HG02981 (cell line): ENCODE data around the gene GNAO1.

ENCODE experiments used
- ATAC-seq: cut with Tn5 transposase; IDR thresholded peaks from one replicate; pipeline ENCODE4 v1.9.1; 2021; ENCODE audit warnings: mild to moderate bottlenecking, moderate library complexity; ENCODE audit not compliant: unreplicated experiment

Gene GNAO1

DNA sequence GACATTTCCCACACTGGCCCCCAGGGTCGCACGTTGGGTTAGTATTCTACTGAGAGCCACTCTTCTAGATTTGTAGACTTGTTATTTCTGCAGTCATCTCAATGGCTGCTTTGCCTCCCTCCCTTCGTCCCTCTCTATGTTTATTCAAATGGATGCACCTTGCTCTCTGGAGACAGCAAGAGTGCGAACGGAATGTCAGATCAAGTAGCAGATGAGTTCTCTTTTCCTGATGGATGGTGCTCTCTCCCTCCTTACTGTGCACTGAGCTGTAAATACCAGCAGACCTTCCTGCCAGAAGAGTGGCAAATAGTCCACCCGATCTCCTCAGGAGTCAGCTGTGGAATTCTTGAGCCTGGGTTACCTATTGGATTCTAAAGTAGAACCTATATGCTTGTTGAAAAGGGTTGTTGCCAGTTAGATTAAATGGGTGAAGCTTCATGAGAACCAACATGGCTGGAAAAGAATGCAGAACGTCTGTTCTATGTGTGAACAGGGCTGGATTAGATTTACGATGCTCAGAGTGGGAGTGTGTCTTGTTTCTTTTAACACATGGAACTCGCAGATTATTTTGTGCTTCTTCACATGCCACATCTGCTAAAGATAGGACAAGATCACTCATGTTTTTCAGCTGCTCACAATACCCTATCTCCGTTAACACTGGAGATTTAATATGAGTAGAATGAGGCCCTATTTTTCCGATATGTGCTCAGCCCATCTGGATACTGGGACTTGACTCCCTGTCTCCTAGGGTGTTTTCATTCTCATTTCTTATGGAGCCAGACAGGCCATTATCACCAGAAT, 6.1 kb downstream of the GNAO1 start:
- ATAC-seq = no peak

- no peak for ATAC-seq
Measured at GRCh38 chr16:56198006-56198754, 6.9 kb downstream of the GNAO1 start.

GRCh38 chr16:56198755-56199114, 7.4 kb downstream of the GNAO1 start:
- no peak for ATAC-seq

GRCh38 chr16:56199164-56199563, 7.9 kb downstream of the GNAO1 start:
- peak; percentile 40 for ATAC-seq

- ATAC-seq = no peak
Measured at GRCh38 chr16:56201030-56201429, 9.7 kb downstream of the GNAO1 start.

- ATAC-seq = no peak
Measured at GRCh38 chr16:56202036-56202435, 10.7 kb downstream of the GNAO1 start.

DNA sequence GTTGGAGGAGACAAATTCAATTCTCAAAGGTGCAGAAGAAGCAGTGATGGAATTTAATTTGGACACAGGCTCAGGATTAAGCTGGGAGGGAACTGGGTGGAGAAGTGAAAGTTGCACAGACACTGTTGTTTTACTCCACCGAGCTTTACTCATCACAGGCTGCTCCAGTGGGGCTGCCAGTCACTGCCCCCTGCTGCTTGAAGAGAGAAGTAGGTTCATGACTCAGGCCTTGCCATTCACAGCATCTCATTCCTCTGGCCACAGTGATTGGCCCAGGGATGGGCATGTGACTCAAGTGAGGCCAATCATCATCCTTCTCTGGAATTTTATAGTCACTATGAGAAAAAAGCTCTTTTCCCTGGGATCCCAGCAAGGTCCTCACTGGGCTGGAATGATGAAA, 11.8 kb downstream of the GNAO1 start:
- peak; percentile 66 for ATAC-seq

- no peak for ATAC-seq
Measured at GRCh38 chr16:56204816-56205215, 13.5 kb downstream of the GNAO1 start.

GRCh38 chr16:56206951-56207350, 15.7 kb downstream of the GNAO1 start:
- no peak for ATAC-seq

GRCh38 chr16:56207421-56207820, 16.1 kb downstream of the GNAO1 start:
- no peak for ATAC-seq

- ATAC-seq = no peak
Measured at GRCh38 chr16:56211435-56211981, 20.2 kb downstream of the GNAO1 start.

- ATAC-seq = no peak
Measured at GRCh38 chr16:56212144-56212543, 20.9 kb downstream of the GNAO1 start.

- ATAC-seq = no peak
Measured at GRCh38 chr16:56221995-56222394, 30.7 kb downstream of the GNAO1 start.

GRCh38 chr16:56222474-56222997, 31.2 kb downstream of the GNAO1 start:
- no peak for ATAC-seq

- no peak for ATAC-seq
Measured at GRCh38 chr16:56225017-56225742, 33.9 kb downstream of the GNAO1 start.

DNA sequence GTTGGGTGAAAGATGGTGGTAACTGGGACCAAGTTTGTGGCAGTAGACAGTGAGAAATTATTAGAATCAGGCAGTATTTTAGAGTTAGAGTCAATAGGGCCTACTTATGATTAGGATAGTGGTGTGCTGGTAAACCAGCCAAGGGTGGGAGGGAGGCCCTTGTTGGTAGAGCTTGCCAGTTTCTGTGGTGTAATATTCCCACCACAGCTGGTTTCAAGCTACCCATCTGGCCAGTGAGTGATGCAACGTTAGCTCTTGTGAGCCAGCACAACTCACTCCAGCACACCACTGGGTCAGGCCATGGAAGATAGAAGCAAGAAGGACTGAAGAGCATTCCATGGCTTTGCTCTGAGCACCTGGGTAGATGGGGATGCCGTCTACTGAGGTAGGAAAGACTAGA, 34.9 kb downstream of the GNAO1 start:
- ATAC-seq = no peak

- ATAC-seq = no peak
Measured at GRCh38 chr16:56226845-56227525, 35.7 kb downstream of the GNAO1 start.

DNA sequence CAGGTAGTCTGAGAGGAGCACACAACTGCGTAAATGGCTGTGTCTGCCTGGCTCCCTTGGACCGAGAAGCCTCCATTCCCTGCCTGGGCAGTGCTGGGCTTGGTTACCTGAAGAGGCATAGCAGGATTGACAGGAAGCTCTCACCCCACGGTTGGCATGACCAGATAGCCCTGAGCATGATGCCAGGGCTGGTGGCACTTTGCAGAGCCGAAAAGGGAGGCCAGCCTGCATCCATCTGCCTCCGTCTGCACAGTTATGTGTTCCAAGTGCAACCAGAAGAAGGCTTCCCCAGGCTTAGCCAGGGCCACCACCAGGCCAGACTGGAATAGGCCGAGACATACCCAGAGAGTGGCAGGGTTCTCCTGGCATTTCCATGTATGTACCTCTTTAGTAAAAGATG, 36.6 kb downstream of the GNAO1 start:
- ATAC-seq = no peak

- ATAC-seq = no peak
Measured at GRCh38 chr16:56228476-56228875, 37.2 kb downstream of the GNAO1 start.

DNA sequence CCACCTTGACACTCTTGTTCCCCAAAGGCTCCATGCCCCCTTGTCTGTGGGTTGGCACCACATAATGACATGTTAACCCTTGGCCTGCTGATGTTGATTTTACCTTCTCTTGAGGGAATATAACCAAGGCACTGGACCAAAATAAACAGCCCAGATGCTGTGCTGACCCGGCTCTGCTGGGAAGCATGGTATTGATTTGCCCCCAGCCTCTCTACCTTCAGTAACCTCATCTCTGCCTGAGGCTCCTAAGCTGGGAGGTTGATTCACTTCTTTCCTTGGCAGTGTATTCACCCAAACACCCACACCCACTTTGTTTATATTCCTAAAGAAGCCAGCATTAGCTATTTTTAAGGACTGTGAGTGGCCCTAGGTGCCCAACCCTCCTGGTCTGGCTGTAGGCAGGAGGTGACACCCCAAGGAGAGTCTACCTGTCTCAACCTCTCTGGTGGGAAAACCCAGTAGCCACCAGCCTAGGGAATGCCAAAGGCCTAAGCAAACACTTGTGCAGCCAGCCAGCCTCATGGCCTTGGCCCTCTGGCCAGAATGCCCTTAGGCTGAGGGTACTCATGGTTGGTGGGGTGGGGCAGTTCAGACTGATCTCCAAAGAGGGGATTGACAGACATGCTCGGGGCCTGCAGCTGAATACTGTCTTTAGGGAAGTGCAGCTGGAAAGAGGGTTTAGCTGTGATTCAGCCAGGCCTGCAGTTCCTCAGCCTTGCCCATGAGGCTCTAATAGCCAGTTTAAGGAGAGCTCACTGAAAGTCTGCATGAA, 42.7 kb downstream of the GNAO1 start:
- ATAC-seq = no peak
